ENCODE measurements around the gene CEP112. TPM values are rescaled to one million over a fixed set of nuclear protein-coding genes. Genes with fewer than 3 reads are reported as not detected.
"Not testable (repeated sequence)": the region's sequence is repeated elsewhere in the genome, so short reads cannot be mapped to it uniquely, and the experiment has no call there.

The CEP112 gene
- total and polyA plus RNA-seq, 5 experiments from 2014 or later, result 0.27 to 2.0 (median 1.7) TPM; not detected in 2

- H3K9me3 Mint-ChIP-seq, ATAC-seq, H3K27me3 Mint-ChIP-seq, H3K36me3 Mint-ChIP-seq, DNase-seq, H3K4me1 Mint-ChIP-seq, H3K4me3 Mint-ChIP-seq, H3K27ac Mint-ChIP-seq, POLR2A ChIA-PET: not testable (repeated sequence)
These were observed 409.7 kb downstream of the CEP112 start for GRCh38 chr17:65782104-65782706.

GRCh38 chr17:65780111-65780510 is 411.8 kb downstream of the CEP112 start:
- H3K36me3 Mint-ChIP-seq, result no peaks in the 10 kb centered on the region
- no peak for ATAC-seq
- no peaks in the 10 kb centered on the region for H3K27me3 Mint-ChIP-seq
- no peak overlapping the region for H3K27ac Mint-ChIP-seq
- H3K4me3 Mint-ChIP-seq, result no peak overlapping the region
- no peak for DNase-seq
- H3K4me1 Mint-ChIP-seq, result peaks cover 0 to under 1% (median under 1%) of the 10 kb centered on the region in 4 donors
- POLR2A ChIA-PET, result no interaction called here
- H3K9me3 Mint-ChIP-seq, result peaks cover 0 to 4% (median 0%) of the 10 kb centered on the region in 9 donors

GRCh38 chr17:65776890-65777289 is 415.0 kb downstream of the CEP112 start:
- ATAC-seq, result no peak
- no peak overlapping the region for H3K4me3 Mint-ChIP-seq
- no peak overlapping the region for H3K27ac Mint-ChIP-seq
- DNase-seq, result no peak
- no peaks in the 10 kb centered on the region for H3K27me3 Mint-ChIP-seq
- POLR2A ChIA-PET, result no interaction called here
- peaks cover 5 to 13% (median 10%) of the 10 kb centered on the region in 4 donors for H3K4me1 Mint-ChIP-seq
- H3K9me3 Mint-ChIP-seq, result peaks cover 0 to 4% (median 0%) of the 10 kb centered on the region in 9 donors
- H3K36me3 Mint-ChIP-seq, result no peaks in the 10 kb centered on the region

- ATAC-seq, result peak in 1 of 2 donors; percentile 22
- H3K36me3 Mint-ChIP-seq, result no peaks in the 10 kb centered on the region
- H3K9me3 Mint-ChIP-seq, result no peaks in the 10 kb centered on the region
- peaks cover 5 to 13% (median 10%) of the 10 kb centered on the region in 4 donors for H3K4me1 Mint-ChIP-seq
- POLR2A ChIA-PET, result no interaction called here
- H3K4me3 Mint-ChIP-seq, result peak overlapping the region in 4 of 10 donors; percentile 23 to 54 (median 42)
- no peak for DNase-seq
- H3K27me3 Mint-ChIP-seq, result no peaks in the 10 kb centered on the region
- peak overlapping the region in 4 of 10 donors; percentile 7 to 80 (median 34) for H3K27ac Mint-ChIP-seq
These were observed 417.1 kb downstream of the CEP112 start for GRCh38 chr17:65774787-65775186.

- H3K4me1 Mint-ChIP-seq, result peaks cover 5 to 13% (median 10%) of the 10 kb centered on the region in 4 donors
- H3K36me3 Mint-ChIP-seq, result no peaks in the 10 kb centered on the region
- no peaks in the 10 kb centered on the region for H3K27me3 Mint-ChIP-seq
- POLR2A ChIA-PET, result no interaction called here
- no peaks in the 10 kb centered on the region for H3K9me3 Mint-ChIP-seq
- H3K4me3 Mint-ChIP-seq, result no peak overlapping the region
- ATAC-seq (no peak), DNase-seq (no peak)
- no peak overlapping the region for H3K27ac Mint-ChIP-seq
These were observed 418.9 kb downstream of the CEP112 start for GRCh38 chr17:65772989-65773388.

- no peak for ATAC-seq
- H3K4me3 Mint-ChIP-seq, result no peak overlapping the region
- no peak overlapping the region for H3K27ac Mint-ChIP-seq
These were observed 420.2 kb downstream of the CEP112 start for GRCh38 chr17:65771704-65772103.

GRCh38 chr17:65763786-65764185 is 428.1 kb downstream of the CEP112 start:
- ATAC-seq (no peak), DNase-seq (no peak)
- Mint-ChIP-seq H3K27ac (peak overlapping the region in 1 of 10 donors; percentile 46), H3K4me3 (no peak overlapping the region), H3K9me3 (no peaks in the 10 kb centered on the region), H3K4me1 (no peaks in the 10 kb centered on the region), H3K27me3 (peaks cover 0 to 15% (median 2%) of the 10 kb centered on the region in 5 donors), H3K36me3 (no peaks in the 10 kb centered on the region)
- POLR2A ChIA-PET, result no interaction called here

More at GRCh38 chr17:65771704-65772103, 420.2 kb downstream of the CEP112 start:
- H3K4me1 Mint-ChIP-seq, result peaks cover 5 to 13% (median 10%) of the 10 kb centered on the region in 4 donors
- no peaks in the 10 kb centered on the region for H3K36me3 Mint-ChIP-seq
- no peaks in the 10 kb centered on the region for H3K9me3 Mint-ChIP-seq
- POLR2A ChIA-PET, result no interaction called here
- no peaks in the 10 kb centered on the region for H3K27me3 Mint-ChIP-seq
- DNase-seq, result no peak

GRCh38 chr17:65762973-65763372 is 429.0 kb downstream of the CEP112 start:
- POLR2A ChIA-PET, result no interaction called here
- H3K4me3 Mint-ChIP-seq, result no peak overlapping the region

GRCh38 chr17:65759532-65759931 is 432.4 kb downstream of the CEP112 start:
- no peaks in the 10 kb centered on the region for H3K36me3 Mint-ChIP-seq
- peaks cover 0 to 5% (median 0%) of the 10 kb centered on the region in 9 donors for H3K9me3 Mint-ChIP-seq
- peaks cover 0 to 7% (median 0%) of the 10 kb centered on the region in 5 donors for H3K27me3 Mint-ChIP-seq
- H3K4me3 Mint-ChIP-seq, result no peak overlapping the region
- H3K27ac Mint-ChIP-seq, result no peak overlapping the region
- POLR2A ChIA-PET, result no interaction called here
- no peak for ATAC-seq
- DNase-seq, result no peak
- no peaks in the 10 kb centered on the region for H3K4me1 Mint-ChIP-seq

More at GRCh38 chr17:65762973-65763372, 429.0 kb downstream of the CEP112 start:
- DNase-seq, result no peak
- ATAC-seq, result no peak
- no peak overlapping the region for H3K27ac Mint-ChIP-seq
- H3K9me3 Mint-ChIP-seq, result no peaks in the 10 kb centered on the region
- H3K4me1 Mint-ChIP-seq, result no peaks in the 10 kb centered on the region
- no peaks in the 10 kb centered on the region for H3K36me3 Mint-ChIP-seq
- peaks cover 0 to 15% (median 3%) of the 10 kb centered on the region in 5 donors for H3K27me3 Mint-ChIP-seq

GRCh38 chr17:65756760-65757159 is 435.2 kb downstream of the CEP112 start:
- H3K9me3 Mint-ChIP-seq, result peaks cover 0 to 5% (median 0%) of the 10 kb centered on the region in 9 donors
- DNase-seq, result no peak
- no peaks in the 10 kb centered on the region for H3K36me3 Mint-ChIP-seq
- POLR2A ChIA-PET, result no interaction called here
- no peak overlapping the region for H3K27ac Mint-ChIP-seq
- no peak overlapping the region for H3K4me3 Mint-ChIP-seq
- H3K4me1 Mint-ChIP-seq, result peaks cover 1 to 12% (median 8%) of the 10 kb centered on the region in 4 donors
- no peak for ATAC-seq
- peaks cover 0 to 3% (median 0%) of the 10 kb centered on the region in 5 donors for H3K27me3 Mint-ChIP-seq

- no peak overlapping the region for H3K27ac Mint-ChIP-seq
- no peak for ATAC-seq
- no peak overlapping the region for H3K4me3 Mint-ChIP-seq
- POLR2A ChIA-PET, result no interaction called here
- peaks cover 0 to 5% (median 0%) of the 10 kb centered on the region in 9 donors for H3K9me3 Mint-ChIP-seq
- no peaks in the 10 kb centered on the region for H3K36me3 Mint-ChIP-seq
- H3K4me1 Mint-ChIP-seq, result peaks cover 9 to 21% (median 16%) of the 10 kb centered on the region in 4 donors
- no peak for DNase-seq
- peaks cover 0 to 3% (median 0%) of the 10 kb centered on the region in 5 donors for H3K27me3 Mint-ChIP-seq
These were observed 436.1 kb downstream of the CEP112 start for GRCh38 chr17:65755799-65756198.

- H3K4me3 Mint-ChIP-seq, result no peak overlapping the region
- peaks cover 0 to 5% (median 0%) of the 10 kb centered on the region in 9 donors for H3K9me3 Mint-ChIP-seq
- H3K36me3 Mint-ChIP-seq, result no peaks in the 10 kb centered on the region
- H3K27me3 Mint-ChIP-seq, result peaks cover 0 to 3% (median 0%) of the 10 kb centered on the region in 5 donors
- peak overlapping the region in 1 of 10 donors; percentile 1 for H3K27ac Mint-ChIP-seq
- peaks cover 18 to 26% (median 22%) of the 10 kb centered on the region in 4 donors for H3K4me1 Mint-ChIP-seq
- POLR2A ChIA-PET, result no interaction called here
- no peak for ATAC-seq
- no peak for DNase-seq
These were observed 437.3 kb downstream of the CEP112 start for GRCh38 chr17:65754630-65755029.

- no peaks in the 10 kb centered on the region for H3K36me3 Mint-ChIP-seq
- no peak overlapping the region for H3K4me3 Mint-ChIP-seq
- H3K4me1 Mint-ChIP-seq, result peaks cover 18 to 26% (median 22%) of the 10 kb centered on the region in 4 donors
- H3K9me3 Mint-ChIP-seq, result peaks cover 0 to 5% (median 0%) of the 10 kb centered on the region in 9 donors
- POLR2A ChIA-PET, result no interaction called here
- ATAC-seq, result no peak
- no peak for DNase-seq
- H3K27ac Mint-ChIP-seq, result no peak overlapping the region
- H3K27me3 Mint-ChIP-seq, result peaks cover 0 to 3% (median 0%) of the 10 kb centered on the region in 5 donors
These were observed 437.9 kb downstream of the CEP112 start for GRCh38 chr17:65754081-65754480.
